Fibroblast of skin of right biceps (primary cell): ENCODE measurements around the gene SLC6A5.

Source experiments
- DNase-seq: peaks from one replicate; pipeline ENCODE4 v3.0.0-alpha.2; 2013

The SLC6A5 gene

GRCh38 chr11:20627026-20627425, 27.6 kb downstream of the SLC6A5 start:
- DNase-seq = no peak

DNA sequence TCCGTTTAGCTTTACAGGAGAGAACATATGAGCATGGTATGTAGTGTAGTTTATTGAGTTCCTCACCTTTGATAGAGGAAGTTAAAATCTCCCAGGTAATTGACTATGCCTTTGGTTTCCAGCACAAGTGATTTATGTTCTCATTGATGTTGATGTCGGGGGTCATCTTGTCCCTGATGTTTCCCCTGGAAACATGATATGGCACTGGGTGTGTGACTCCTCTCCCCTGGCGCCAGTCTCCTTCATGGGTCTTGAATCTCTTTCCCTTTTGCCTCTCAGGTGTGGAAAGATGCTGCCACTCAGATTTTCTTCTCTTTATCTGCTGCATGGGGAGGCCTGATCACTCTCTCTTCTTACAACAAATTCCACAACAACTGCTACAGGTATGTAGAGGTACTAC, 28.3 kb downstream of the SLC6A5 start:
- no peak for DNase-seq

DNA sequence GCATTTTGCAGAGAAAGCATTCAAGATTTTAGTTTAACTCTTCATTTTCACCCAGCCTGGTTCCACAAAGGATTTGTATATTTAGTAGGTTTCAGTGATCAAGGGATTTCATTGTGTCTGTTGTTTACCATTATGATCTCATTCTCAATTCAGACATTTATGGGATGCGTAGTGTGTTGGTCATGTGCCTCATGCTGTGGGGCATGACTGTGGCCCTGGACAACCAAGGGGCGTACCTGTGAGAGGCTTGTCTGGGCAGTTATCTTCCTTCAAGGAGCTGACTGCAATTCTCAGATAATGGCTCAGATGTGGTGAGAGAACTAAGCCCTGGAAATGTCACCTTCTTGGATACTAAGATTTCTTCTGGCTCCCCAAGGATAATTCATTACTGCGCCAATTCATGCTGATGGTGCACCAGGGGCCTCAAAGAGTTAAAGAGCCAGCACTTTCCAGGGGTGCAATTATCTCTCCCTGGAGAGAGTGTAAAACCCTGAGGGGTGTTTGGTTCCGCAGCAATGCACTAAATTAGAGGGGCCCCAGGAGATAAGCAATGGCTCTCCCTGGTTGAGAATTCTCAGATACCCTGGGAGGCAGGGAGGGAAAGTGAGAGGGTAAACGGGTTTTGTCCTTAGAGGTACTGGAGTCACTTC, 32.2 kb downstream of the SLC6A5 start:
- DNase-seq = no peak

GRCh38 chr11:20632169-20632532, 32.7 kb downstream of the SLC6A5 start:
- DNase-seq = no peak

DNA sequence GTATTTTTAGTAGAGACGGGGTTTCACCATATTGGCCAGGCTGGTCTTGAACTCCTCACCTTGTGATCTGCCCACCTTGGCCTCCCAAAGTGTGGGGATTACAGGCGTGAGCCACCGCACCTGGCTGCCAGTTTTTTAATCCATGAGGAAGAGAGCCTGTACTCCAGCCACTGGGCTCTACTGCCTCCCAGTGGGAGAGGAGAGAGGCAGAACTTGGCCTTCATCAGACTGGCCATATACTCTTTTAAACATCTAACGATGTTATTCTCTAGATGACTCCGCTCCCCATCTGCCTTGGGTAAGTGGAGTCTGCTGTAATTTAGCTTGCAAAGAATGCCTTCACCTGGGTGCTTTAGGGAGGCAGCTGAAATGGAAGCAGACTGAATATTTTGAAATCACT, 34.6 kb downstream of the SLC6A5 start:
- DNase-seq = no peak

GRCh38 chr11:20634781-20635180, 35.4 kb downstream of the SLC6A5 start:
- DNase-seq = no peak

DNA sequence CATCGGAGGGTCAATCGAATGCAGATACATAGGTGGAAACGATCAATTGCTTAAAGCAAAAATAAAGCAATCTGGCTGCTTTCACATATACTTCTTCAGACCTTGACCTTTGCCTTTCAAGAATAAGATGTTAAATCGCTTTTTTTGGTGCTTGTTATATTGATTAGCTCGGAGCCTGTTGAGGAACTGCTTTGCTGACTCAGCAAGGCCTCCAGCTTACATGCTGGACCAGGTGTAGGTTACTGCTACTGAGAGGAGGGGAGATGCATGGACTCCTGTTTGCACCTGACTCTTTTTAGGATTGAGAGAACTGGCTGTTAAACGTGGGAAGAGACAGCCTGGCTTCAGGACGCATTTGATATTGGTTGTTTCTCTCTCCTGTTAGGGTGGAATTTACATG, 38.7 kb downstream of the SLC6A5 start:
- no peak for DNase-seq

DNA sequence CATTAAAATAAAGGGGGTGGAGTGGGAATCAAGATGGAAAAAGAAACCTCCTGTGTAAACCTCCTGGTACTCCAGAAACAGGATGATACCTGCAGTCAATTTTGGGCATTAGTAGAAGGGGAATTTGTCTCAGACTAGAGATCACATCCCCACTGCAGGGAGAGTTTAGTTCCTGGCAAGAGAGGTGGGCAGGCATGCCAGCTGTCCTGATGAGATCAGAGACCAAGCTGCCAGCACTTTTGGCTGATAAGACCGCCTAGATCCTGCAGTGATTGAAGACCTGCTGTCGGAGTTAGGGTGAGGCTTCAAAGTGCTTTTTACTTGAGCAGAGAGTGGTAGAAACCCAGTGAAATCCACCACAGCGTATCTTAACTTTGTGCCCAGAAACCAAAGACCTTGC, 40.3 kb downstream of the SLC6A5 start:
- no peak for DNase-seq

- DNase-seq = no peak
Observed at GRCh38 chr11:20640401-20640800, 41.0 kb downstream of the SLC6A5 start.

DNA sequence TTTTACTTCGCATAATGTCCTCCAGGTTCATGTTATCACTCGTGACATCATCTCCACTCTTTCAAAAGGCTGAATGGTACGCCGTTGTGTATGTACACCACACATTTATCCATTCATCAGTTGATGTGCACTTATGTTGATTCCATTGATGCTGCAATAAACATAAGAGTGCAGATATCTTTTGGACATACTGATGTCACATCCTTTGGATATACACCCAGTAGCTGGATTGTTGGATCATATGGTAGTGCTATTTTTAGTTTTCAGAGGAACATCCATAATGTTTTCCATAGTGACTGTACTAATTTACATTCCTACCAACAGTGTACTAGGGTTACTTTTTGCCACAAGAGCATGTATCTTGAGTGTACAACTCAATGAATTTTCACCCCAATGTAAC, 45.0 kb downstream of the SLC6A5 start:
- DNase-seq = no peak

GRCh38 chr11:20647976-20648565, 48.7 kb downstream of the SLC6A5 start:
- peak; percentile 33 for DNase-seq

DNA sequence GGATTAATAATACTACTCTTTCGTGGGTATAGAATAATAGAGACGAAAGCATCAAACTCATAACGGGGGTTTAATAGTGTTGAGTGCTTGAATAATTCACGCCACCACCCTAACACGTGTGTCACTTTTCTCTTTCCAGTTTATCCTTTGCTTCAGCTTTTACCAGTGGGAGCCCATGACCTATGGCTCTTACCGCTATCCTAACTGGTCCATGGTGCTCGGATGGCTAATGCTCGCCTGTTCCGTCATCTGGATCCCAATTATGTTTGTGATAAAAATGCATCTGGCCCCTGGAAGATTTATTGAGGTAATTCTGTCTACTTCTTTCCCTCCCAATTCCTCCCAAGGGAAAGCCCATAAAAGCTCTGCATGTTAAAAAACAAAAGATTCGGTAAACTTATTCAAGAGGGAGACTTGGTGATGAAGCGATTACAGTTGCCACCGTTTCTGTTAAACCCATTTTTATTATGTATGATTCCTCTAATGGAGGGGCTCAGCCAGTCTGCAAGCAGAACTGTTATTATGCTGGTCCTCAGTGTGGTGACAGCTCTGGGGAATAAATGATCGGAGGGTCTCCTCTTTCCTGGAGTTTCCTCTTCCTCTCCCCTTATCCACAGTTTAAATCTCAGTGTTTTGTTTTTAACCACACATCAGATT, 52.9 kb downstream of the SLC6A5 start:
- DNase-seq = no peak

DNA sequence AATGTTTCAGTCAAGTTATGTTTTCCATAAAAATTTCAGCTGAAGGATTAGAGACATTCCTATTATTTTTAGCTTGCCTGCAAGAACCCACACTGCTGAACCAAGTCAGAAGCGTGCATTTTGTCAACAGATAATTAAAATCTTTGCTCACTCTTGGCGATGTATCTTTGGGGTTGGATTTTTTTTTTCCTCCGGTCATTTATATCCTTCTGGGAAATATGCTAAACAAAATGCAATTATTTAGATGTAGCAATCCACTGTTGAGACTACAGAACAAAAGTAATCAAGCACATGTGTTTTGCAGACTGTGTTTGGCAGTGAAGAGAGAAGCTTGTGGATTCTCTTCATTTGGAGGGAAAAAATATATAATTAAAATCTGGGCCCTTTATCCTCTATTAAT, 54.6 kb downstream of the SLC6A5 start:
- no peak for DNase-seq

- DNase-seq = no peak
Observed at GRCh38 chr11:20656901-20657300, 57.5 kb downstream of the SLC6A5 start.

GRCh38 chr11:20658135-20658534, 58.7 kb downstream of the SLC6A5 start:
- DNase-seq = no peak

GRCh38 chr11:20661445-20661844, 62.0 kb downstream of the SLC6A5 start:
- DNase-seq = no peak

GRCh38 chr11:20661850-20662249, 62.4 kb downstream of the SLC6A5 start:
- DNase-seq = no peak

GRCh38 chr11:20668131-20668809, 68.9 kb downstream of the SLC6A5 start:
- DNase-seq = no peak

DNA sequence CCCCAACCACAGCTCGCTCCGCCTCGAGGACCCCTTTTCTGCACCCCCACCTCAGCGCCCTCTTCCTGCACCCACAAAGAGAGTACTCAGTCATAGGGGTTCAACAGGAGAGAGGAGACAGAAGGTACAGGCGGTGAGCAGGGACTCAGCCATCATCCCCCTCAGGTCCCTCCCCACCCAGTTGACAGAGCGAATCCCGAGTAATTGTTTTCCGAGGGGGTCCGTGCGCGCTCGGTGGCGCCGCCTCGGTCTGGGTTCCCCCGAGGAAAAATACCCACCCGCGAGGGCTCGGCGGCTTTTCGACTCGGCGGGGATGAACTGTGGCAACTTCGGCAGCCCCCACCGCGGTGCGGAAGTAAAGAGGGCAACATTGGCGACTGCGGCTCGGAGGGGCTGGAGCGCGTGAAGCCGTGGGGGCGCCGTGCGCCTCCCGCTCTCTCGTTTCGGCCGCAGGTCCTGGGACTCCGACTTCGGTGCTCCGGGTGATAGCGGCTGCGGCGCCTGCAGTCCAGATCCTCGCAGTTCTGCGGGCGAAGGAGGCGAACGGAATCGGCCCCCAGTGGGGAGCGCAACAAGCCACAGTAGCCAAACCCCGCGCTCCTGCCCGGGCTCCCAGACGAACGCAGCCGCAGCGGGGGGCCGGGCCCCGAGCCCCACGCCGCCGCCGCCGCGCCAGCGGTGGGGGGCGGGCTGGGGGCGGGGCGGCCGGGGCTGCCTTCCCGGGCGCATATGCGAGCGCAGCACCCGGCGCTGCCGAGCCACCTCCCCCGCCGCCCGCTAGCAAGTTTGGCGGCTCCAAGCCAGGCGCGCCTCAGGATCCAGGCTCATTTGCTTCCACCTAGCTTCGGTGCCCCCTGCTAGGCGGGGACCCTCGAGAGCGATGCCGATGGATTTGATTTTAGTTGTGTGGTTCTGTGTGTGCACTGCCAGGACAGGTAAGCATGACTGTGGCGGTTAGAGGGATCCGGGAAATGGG, 69.7 kb downstream of the SLC6A5 start, which contains the start of gene NELL1:
NELL1 (plus strand) TSS at position 743 of the 976 bp plus-strand sequence.
- no peak for DNase-seq

DNA sequence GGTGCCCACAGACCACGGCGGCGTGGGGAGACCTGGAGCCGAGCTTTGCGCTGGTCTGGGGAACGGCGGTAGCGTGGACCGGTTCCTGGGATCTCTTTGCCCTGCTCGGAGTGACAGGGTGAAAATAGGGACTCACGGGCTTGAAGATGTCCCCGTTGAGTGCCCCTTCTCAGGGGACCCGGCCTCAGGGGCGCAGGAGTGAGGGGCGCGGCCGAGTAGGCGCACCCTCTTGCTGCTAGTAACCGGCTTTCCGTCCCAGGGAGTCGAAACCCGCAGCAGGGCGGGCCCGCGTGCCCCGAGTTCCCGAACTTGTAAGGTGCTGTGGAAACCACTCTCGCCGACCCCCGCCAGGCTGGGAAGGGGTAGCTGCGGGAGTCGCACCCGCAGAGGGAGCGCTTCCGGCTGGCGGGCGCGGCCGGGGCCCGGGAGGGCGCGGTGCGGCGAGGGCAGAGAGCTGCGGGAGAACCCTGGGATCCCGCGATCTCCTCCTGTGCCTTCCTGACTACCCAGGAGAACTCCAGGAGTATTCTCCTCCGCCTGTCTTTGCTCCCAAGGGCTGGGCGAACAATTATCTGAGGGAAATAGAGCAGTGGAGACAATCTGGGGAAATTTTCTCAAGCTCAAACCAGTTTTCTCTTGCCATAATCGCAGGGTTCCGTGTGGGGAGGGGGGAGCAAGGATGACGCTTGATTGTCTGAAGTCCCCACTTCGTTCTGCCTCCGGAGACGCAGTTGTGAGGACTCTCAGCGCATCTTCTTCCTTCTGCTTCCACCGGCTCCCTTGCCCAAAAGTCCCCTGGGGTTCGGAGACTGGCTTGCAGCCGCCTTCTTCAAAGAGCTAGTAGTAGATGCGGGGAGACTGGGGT, 70.6 kb downstream of the SLC6A5 start:
- DNase-seq = no peak

GRCh38 chr11:20670932-20671403, 71.6 kb downstream of the SLC6A5 start:
- DNase-seq = no peak
